ENCODE results near the gene TNFRSF6B.

The TNFRSF6B gene

DNA sequence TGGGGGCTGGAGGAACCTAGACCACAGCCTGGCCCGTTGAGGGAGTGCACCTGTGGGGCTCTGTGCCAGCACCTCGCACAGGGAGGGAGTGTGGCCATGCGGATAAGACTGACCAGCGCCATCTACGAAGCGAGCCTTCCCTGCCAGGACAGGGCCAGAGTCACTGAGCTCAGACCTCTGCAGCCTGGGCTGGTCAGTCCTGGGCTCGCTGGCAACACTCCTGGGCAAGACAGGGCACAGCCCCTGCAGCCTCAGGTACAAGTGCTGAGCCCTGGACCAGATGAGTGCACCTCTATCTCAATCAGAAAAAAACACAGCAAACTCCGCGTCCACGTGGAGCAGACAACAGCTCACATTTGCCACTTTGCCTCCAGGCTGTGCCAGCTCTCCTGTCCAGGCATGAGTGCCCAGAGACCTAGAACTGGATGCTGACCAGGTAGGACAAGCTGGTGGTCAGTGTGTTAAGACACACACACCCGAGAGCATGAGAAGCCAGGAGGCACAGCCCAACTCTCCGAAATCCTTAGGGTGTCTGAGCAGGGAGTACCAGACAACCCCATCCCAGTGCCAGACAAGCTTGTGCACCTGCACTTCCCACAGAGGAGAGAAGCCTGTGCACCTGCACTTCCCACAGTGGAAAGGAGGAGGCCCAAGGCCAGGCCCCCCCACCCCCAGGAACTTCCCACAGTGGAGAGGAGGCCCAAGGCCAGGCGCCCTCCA is 6.5 kb downstream of the TNFRSF6B start:
- TF ChIP-seq, protein P1, sequence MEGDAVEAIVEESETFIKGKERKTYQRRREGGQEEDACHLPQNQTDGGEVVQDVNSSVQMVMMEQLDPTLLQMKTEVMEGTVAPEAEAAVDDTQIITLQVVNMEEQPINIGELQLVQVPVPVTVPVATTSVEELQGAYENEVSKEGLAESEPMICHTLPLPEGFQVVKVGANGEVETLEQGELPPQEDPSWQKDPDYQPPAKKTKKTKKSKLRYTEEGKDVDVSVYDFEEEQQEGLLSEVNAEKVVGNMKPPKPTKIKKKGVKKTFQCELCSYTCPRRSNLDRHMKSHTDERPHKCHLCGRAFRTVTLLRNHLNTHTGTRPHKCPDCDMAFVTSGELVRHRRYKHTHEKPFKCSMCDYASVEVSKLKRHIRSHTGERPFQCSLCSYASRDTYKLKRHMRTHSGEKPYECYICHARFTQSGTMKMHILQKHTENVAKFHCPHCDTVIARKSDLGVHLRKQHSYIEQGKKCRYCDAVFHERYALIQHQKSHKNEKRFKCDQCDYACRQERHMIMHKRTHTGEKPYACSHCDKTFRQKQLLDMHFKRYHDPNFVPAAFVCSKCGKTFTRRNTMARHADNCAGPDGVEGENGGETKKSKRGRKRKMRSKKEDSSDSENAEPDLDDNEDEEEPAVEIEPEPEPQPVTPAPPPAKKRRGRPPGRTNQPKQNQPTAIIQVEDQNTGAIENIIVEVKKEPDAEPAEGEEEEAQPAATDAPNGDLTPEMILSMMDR (IDR thresholded peaks at IDR 0.05; ENCODE audit: low read depth, low read length, missing control alignments) = no peak
- H3K4me3 ChIP-seq (ENCODE audit: low read depth, low read length) = no peak overlapping the region
- DNase-seq (ENCODE audit: low read depth) = no peak

DNA sequence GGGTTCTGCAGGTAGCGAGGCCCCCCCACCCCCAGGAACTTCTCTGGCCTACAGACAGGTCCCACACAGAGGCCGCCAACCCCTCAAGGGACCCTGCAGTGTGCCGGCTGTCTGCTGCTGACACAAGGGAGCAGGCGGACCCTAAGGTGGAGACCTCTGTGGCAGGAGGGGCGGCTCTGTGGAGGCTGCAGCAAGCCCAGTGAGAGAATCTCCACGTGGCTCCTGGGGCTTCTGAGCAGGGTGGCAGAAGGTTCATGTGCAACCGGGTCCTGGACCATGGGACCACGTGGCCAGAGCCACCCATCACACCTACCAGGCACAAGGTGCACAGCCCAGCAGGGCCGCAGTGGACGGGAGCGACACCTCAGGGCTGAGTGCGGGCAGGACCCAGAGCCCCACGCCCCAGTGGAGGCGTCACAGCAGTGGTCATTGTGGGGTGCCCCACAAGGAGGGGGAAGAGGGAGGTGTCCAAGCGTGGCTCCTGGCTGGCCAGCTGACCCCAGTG is 7.1 kb downstream of the TNFRSF6B start:
- TF ChIP-seq, protein P1 (IDR thresholded peaks at IDR 0.05; ENCODE audit: low read depth, low read length, missing control alignments) = no peak
- no peak for DNase-seq (ENCODE audit: low read depth)
- H3K4me3 ChIP-seq (ENCODE audit: low read depth, low read length) = no peak overlapping the region

DNA sequence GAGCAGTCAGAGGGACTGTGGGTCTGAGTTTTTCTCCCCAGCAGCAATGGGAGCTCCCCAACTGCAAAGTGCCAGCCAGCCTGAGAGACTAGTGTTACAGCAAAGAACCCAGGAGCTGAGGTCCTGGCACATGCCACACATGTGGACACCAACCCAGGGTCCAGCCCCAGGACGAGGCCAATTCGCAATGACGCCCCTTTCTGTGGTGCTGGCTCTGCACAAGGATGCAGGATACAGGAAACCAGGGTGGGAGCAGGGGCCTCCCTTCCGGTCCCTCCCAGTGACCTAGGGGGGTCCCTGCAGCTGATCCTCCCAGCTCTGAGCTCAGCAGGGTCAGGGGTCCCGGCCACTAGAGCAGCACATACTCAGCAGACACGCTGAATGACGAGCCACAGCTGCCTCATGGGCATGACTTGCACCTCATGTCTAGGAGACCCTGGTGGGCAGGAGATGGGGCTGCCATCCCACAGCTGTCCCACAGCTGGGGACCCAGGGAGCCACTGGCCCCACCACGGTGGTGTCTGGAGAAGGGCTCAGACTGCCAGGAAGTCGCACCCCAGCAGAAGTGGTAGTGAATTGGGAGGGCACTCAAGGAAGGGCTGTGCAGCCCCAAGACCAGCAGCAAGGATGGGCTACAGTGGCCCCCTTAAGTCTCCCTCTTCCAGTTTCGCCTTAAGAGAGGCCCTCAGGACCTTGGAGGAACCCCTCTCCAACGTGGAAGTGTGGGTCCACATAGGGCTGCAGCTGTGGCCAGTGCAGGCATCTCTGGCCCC is 7.7 kb downstream of the TNFRSF6B start:
- DNase-seq (ENCODE audit: low read depth) = no peak
- no peak overlapping the region for H3K4me3 ChIP-seq (ENCODE audit: low read depth, low read length)
- TF ChIP-seq, protein P1 (IDR thresholded peaks at IDR 0.05; ENCODE audit: low read depth, low read length, missing control alignments) = no peak

DNA sequence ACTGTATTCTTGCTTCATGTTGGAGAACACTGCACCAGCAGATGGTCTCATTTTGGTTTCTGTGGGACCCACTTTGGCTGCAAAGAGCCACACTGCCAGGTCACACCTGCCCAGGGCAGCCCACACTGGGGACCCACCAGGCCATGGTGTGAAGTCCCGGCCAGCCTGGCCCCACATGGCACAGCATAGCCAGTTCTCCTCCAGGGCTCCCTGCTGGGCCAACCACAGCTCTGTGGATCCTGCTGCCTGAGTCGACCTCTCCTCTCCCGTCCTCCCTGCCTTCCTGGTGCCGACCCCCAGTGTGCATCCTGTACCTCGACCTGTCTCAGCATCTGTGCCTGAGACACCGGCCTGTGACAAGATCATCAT is 8.3 kb downstream of the TNFRSF6B start:
- DNase-seq (ENCODE audit: low read depth) = no peak
- no peak overlapping the region for H3K4me3 ChIP-seq (ENCODE audit: low read depth, low read length)
- TF ChIP-seq, protein P1 (IDR thresholded peaks at IDR 0.05; ENCODE audit: low read depth, low read length, missing control alignments) = no peak

DNA sequence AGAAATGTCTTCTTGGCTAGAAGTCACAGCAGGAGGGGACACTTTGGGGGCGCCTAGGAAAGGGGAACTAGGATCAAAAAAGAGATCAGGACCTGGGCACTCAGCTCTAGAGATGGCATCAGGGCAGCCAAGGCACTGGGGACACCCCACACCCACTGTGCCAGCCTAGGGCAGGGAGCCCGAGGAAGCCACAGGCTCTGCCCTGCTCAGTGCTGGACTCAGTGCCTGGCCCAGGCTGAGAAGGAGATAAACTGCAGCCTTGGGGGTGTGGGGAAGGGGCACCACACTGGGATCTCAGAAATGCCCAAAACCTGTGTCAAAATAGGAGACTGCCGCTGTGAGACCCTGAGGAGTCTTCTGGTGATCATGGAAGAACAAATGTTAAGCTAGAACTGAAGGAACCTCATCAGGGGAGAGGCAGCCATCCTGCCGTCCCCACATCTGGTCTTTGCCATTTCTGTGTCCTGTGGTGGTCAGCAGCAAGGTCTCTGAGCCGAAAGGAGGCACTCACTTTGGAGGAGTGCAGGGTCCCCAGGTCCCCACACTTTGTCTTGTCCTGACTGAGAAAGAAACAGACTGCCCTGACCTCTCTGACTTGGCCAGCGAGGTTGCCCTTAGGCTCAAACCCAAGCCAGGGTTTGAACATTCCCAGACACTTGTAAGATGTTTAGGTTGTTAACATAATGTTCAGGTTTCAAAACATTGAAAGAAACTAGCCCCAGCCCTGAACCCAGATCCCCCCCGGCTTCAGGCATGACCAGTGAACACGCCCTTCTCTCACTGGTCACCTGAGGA is 9.0 kb downstream of the TNFRSF6B start:
- no peak overlapping the region for H3K4me3 ChIP-seq (ENCODE audit: low read depth, low read length)
- TF ChIP-seq, protein P1 (IDR thresholded peaks at IDR 0.05; ENCODE audit: low read depth, low read length, missing control alignments) = no peak
- DNase-seq (ENCODE audit: low read depth) = no peak

DNA sequence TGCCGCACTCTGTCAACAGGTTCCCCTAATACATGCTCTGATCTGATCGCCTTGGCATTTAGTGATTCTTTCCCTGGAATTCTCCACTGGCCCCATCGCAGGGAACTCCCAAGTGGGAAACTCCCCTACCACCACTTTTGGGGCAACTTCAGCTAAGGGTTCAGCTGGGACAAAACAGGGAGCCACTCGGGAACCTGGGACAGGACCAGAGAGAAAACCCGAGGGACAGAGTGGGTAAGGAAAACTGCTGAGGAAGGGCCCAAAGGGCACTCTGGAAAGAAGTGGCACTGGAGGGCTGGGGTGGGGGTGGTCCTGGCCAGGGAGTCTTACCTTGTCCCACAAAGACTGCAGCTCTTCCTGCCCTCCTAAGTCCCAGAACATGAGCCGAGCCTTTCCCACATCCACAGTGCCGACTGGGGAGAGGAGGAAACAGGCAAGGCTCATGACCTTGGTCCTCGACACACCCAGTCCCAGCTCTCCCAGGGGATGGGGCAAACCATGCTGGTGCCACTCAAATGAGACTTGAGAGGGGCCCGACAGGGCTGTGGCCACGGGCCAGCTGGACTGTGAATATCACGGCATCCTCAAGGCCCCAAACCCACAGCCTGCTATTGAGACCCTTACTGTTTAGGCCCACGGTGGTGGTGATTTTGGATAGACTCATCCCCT is 9.7 kb downstream of the TNFRSF6B start:
- peak overlapping the region; percentile 61 for H3K4me3 ChIP-seq (ENCODE audit: low read depth, low read length)
- TF ChIP-seq, protein P1 (IDR thresholded peaks at IDR 0.05; ENCODE audit: low read depth, low read length, missing control alignments) = no peak
- no peak for DNase-seq (ENCODE audit: low read depth)

Measured in GM12864 (cell line).